NCI-H510A treated with DMSO at 0.1 percent for 48 hours (cell line): ENCODE data around the gene EPB41L1.
A peak's percentile ranks its signal among the peaks of the same experiment; 100 is the strongest.

Experiments used
- DNase-seq: peaks from one replicate; lab custom pipeline; 2025; lab: John Stamatoyannopoulos, UW

Gene EPB41L1

DNA sequence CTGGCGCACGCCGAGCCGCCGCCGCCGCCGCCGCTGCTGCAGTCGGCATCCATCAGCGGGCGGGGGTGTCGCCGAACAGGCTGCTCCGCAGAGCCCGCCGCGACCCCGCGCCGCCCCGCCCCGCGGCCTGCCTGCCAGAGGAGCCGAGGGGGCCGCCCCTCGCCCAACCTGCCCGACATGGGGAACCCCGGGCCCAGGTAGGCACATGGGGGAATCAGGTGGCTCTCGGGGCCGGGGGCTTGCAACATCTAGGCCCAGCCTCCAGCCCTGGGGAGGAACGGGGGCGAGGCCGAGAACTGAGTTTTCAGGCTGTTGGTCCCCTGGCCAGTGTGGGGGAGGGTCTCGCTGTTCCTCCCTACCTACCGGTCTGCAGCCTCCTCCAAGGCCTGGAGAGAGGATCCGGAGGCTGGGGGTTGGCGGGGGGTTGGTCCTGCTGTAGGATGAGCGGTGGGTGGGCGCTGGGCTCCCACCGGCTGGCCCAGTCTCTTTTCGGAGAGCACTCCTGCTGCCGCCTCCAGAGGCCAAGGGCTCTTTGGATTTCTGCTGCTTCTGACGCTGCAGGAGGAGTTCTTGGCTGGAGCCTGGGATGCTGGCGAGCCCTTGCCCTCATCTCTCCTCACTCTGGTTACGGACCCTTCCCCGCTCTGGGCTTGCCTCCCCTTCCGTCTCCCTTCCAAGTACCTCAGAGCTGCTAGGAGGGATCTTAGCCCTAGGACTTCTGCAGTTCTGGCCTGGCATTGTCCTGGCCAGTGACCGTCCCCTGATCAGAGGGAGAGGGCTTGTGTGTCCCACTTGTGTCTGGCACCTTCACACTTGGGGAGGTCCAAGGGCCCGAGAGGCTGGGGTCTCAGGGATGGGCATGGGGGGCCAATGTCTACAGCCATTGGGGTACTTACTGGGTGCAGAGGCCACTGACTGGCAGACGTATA lies at the start of gene EPB41L1:
Gene EPB41L1 (plus strand): TSS at position 41 of the 929 bp plus-strand sequence. CDS start 19,038 bp downstream, outside the sequence.
- no peak for DNase-seq

- no peak for DNase-seq
Observed at GRCh38 chr20:36104856-36105255, 49.7 kb upstream of the EPB41L1 start.

DNA sequence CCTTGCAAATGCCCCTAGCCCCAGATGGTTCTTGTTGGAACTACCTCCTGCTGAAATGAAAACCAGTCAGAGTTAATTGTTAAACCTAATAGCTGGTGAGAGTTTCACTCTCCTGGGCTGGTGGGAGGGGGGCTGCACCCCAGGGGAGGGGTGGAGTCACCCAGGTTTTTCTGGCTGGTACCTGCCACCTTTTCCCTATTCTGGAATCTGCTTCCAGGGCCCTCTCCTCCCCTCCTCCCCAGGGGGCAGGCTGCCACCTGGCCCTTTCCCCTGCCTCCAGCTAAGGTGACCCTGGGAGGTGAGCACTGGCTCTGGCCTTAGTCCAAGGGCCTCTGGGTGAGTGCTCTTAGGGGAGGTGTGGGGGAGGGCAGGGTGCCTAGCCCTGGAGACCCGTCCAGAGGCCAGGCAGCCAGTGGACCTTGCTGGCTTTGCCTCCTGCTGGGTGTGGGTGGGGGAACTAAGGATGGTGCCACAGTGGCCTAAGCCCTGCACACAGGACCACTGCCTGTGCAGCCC lies 48.8 kb upstream of the EPB41L1 start:
- no peak for DNase-seq

DNA sequence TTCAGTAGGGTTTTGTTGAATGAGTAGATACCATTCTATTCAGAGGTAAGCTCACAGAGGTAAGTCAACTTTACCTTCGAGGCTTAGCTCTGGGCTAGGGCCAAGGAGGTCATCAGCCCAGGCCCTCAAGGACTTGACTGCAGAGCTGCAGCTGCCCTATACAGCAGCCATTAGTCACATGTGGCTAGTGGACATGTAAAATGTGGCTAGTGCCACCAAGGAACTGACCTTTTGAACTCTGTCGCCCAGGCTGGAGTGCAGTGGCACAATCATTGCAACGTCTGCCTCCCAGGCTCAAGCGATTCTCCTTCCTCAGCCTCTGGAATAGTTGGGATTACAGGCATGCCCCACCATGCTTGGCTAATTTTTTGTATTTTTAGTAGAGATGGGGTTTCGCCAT lies 47.9 kb upstream of the EPB41L1 start:
- DNase-seq: no peak

GRCh38 chr20:36107881-36108280 lies 46.7 kb upstream of the EPB41L1 start:
- DNase-seq: no peak

DNA sequence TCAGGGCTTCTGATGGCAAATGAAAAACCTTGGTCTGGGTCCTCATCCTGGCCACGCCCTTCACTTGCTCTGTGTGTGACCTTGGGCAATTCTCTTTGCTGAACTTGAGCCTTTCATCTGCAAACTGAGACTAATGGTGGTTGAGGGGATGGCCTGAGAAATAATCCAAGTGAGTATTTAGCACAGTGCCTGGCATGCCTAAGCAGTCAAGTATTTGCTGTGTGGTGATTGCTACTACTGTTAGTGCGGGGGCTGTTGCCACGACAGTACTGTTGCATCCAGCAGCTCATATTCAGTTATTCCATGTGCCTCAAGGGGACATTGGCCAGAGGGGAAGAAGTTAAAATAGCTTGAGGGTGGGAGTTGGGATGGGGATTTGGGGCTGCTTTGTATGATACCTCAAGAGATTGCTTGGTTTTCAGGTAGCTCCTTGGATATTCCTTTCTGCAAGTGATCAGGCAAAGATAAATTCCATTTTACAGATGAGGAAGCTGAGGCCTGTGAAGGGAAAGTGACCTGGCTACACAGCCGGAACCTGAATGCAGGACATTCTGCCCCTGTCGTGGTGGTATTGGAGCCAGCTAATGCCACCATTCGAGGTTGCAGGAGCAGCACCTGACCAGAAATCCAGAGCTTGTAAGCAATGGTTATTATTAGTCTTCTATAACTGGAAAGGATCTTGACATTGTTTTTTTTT lies 45.1 kb upstream of the EPB41L1 start:
- DNase-seq: no peak

- no peak for DNase-seq
Observed at GRCh38 chr20:36110994-36111393, 43.5 kb upstream of the EPB41L1 start.

DNA sequence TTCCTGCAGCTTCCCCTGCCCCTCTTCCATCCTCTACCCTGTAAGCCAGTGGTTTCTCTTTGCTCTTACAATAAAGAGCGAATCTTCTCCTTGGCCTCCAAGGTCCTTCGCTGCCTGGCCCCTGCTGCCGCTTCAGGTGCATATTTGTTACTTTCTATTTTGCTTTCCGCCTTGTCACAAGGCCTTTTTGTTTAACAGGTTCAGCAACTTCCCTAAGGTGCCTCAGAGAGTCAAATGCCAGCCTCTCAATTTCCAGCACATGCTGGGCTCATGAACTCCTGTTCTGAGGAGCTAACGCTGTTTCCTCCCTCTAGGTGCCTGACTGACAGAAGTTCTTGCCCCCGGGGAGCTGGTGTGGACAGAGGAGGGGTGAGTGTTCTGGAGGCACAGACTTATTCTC lies 42.4 kb upstream of the EPB41L1 start:
- no peak for DNase-seq

- DNase-seq: no peak
Observed at GRCh38 chr20:36113036-36113435, 41.5 kb upstream of the EPB41L1 start.

- no peak for DNase-seq
Observed at GRCh38 chr20:36113566-36114250, 40.8 kb upstream of the EPB41L1 start.

- DNase-seq: no peak
Observed at GRCh38 chr20:36114707-36115106, 39.8 kb upstream of the EPB41L1 start.

GRCh38 chr20:36115925-36116324 lies 38.6 kb upstream of the EPB41L1 start:
- DNase-seq: no peak

DNA sequence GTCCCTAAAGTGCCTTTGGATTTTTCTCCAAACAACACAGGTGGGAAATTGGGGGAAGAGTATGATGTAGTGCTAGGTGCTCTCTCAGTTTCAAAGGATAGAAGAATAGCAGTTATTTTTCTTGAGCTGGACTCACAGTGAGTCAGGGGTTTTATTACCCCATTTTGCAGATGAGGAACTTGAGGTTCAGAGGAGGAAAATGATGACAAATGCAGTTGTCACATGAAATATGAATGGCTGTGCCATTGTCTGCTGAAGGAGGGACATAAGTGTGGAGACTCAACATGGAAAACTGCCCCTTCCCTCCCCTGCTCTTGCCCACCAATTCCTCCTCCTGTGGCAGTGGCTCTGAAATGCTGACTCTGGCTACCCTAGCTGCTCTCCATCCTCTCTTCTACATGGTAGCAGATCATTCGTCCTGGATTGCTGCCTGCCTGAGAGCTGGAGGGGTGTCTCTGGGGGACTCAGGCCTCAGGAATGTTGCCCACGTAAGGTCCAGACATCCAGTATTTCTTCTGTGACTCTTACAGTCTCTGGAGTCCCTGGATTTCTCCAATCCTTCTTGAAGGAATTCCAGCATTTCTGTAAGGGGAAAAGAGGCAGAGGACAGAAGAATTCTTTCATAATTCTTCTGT lies 37.6 kb upstream of the EPB41L1 start:
- no peak for DNase-seq

- no peak for DNase-seq
Observed at GRCh38 chr20:36117638-36118037, 36.9 kb upstream of the EPB41L1 start.

DNA sequence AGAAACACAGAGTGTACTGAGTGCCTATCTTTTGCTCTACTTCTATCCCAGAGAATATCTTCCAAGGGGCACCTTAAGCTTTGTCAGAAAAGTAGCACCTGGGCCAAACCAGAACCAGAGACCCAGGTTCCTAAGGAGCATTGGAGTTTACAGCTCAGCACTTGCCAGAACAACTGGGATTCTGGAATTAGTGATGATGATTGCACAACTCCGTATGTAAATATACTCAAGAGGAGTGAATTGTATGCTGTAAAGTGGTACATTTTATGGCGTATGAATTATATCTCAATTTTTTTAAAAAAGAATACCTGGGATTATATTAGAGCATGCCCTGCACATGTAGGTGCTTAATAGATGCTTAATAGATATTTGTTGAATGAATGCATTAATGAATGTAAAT lies 36.2 kb upstream of the EPB41L1 start:
- DNase-seq: no peak

GRCh38 chr20:36119537-36119936 lies 35.0 kb upstream of the EPB41L1 start:
- DNase-seq: no peak

GRCh38 chr20:36120241-36120640 lies 34.3 kb upstream of the EPB41L1 start:
- DNase-seq: no peak

GRCh38 chr20:36120991-36121390 lies 33.5 kb upstream of the EPB41L1 start:
- no peak for DNase-seq

DNA sequence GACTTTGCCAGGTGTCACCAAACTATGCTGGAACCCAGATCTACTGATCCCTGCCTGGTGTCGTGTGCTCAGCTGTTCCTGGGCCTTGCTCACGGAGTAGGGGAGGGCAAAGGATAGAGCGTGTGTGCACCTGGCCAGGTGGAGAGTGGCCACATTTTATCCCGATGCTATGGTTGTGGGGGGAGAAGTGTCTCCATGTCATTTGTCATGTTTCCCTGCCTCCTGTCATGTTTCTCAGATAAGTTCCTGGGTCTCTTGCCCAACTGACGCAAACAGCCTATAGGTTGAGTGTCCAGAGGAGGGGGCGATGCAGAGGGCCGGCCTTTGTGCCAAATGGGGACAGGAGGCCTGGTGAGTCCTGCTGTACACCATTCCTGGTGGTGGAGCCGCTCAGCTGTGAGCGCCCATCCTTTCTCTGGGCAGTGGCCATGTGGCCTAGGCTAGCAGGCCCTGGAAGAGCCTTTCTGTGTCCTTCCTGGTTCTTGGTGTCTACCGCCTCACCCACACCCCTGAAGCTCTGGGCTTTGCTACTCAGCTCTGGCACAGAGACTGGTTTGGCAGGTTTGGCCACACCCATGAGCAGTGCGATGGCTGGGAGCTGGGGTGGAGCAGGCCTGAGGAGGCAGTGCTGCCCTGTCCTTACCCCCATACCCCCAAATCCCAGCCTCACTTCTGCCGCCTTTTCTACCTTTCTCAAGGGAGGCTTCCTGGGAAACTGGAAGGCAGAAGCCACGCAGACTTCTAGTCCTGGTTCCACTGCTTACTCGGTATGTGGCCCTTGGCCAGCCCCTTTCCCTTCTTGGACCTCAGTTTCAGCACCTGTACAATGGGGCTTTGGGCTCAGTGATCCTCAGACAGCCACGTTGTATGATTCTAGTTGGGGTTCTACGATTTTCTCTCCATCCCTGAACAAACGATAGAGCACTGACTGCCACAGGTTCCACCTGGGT lies 32.3 kb upstream of the EPB41L1 start:
- peak; percentile 86 for DNase-seq

DNA sequence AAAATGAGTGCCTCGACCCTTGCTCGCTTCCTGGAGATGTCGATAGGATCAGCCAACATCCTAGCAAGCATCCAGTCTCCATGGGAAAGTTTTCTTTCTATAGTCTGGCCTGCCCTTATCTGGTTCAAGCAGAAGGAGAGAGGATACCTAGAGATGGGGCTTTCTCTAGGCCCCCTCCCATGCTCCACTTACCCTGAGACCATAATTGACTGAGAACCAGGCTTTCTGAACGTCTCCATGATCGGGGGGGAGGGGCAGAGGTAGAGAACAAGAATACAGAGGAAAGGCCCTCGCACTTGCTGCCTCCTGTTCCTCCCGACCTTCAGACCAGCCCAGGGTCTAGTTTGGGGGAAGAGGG lies 31.6 kb upstream of the EPB41L1 start:
- no peak for DNase-seq

DNA sequence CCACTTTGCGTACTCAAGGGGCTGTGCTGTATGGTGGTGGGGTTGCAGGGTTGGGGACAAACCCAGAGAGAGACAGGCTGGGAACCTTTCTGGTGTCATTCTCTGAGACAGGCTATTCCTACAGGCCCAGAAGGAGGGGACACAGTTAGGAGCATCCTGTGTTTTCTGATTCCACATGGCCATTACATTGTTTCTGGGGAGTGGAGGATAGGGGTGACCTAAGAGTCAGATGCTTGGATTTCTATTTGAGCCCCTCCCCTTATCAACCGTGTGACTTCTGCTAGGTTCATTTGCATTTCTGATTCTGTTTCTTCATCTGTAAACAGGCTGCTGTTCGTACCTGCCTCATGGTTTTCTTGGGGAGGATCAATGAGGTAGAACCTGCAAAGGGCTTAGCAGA lies 29.4 kb upstream of the EPB41L1 start:
- DNase-seq: no peak
